Measurements from ENCODE around the gene SRPK2. TPM values are rescaled to one million over a fixed set of nuclear protein-coding genes. Genes with fewer than 3 reads are reported as not detected.

The SRPK2 gene
- polyA plus RNA-seq, 1 experiment = 10.8 TPM

DNA sequence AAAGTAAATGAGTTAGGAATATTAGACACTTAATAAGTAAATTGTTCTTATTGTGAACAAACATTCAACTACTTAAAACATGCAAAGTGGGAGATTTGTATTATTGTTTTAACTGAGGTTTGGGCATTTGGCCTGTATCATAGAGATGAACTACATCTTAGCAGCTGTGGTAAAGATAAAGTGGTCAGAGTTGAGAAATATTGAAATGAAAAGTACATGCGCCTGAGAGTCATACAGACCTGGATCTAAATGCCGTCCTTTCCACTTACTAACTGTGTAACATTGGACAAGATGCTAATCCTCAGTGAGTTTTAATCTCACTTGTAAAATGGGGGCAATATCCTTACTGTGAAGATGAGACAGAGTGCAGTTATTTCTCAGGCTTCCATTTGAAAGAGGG lies 300.3 kb downstream of the SRPK2 start:
- Histone ChIP-seq H3K4me3 (ENCODE audit: low read depth, low read length) (no peak overlapping the region), H3K27me3 (ENCODE audit: control insufficient read depth, insufficient read depth, low read length) (no peaks in the 10 kb centered on the region), H3K36me3 (ENCODE audit: control insufficient read depth, insufficient read depth, low read length) (peaks cover 2% of the 10 kb centered on the region)
- TF ChIP-seq, protein P1, sequence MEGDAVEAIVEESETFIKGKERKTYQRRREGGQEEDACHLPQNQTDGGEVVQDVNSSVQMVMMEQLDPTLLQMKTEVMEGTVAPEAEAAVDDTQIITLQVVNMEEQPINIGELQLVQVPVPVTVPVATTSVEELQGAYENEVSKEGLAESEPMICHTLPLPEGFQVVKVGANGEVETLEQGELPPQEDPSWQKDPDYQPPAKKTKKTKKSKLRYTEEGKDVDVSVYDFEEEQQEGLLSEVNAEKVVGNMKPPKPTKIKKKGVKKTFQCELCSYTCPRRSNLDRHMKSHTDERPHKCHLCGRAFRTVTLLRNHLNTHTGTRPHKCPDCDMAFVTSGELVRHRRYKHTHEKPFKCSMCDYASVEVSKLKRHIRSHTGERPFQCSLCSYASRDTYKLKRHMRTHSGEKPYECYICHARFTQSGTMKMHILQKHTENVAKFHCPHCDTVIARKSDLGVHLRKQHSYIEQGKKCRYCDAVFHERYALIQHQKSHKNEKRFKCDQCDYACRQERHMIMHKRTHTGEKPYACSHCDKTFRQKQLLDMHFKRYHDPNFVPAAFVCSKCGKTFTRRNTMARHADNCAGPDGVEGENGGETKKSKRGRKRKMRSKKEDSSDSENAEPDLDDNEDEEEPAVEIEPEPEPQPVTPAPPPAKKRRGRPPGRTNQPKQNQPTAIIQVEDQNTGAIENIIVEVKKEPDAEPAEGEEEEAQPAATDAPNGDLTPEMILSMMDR (IDR thresholded peaks at IDR 0.05; ENCODE audit: insufficient read depth, low read depth, low read length) = no peak
- CTCF ChIA-PET = no interaction called here
- DNase-seq (ENCODE audit: low read depth) = no peak
- POLR2A ChIA-PET = no interaction called here

DNA sequence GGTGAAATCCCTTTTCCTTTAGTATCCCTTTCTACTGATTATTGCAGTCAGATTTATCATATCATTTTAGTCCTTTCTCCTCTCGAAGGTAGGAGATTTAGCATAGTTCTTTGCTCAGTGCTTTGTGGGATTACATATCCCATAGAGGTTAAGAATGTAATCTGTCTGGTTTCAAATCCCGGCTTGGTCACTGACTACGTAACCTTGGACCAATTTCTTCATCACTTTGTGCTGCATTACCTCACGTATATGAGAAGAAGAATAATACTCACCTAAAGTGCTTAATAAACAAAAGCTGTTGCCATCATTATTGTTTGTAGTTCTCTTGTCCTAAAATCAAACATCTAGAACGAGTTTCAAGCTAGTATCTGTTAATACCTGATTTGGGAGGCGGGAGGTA lies 300.7 kb downstream of the SRPK2 start:
- POLR2A ChIA-PET = no interaction called here
- CTCF ChIA-PET = interaction anchor here (1.1 kb wide), 1 partner anchor 19 kb away, joined by 3 read pairs; no protein-coding TSS in a partner anchor
- peaks cover 4% of the 10 kb centered on the region for H3K36me3 ChIP-seq (ENCODE audit: control insufficient read depth, insufficient read depth, low read length)

DNA sequence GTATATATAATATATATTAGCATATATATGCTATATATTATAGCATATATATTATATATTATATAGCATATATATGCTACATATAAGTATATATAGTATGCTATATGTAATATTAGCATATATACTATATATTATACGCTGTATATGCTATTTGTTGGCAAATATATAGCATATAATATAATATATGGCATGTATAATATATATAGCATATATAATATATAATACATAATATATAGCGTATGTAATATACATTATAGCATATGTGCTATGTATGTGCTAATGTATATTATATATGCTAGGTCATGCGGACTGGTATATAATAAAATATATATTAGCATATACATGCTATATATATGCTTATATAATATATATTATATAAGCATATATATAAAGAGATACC lies 301.9 kb downstream of the SRPK2 start:
- Histone ChIP-seq H3K36me3 (ENCODE audit: control insufficient read depth, insufficient read depth, low read length) (peaks cover 4% of the 10 kb centered on the region; the same call in 1 of the 2 replicates), H3K27me3 (ENCODE audit: control insufficient read depth, insufficient read depth, low read length) (no peaks in the 10 kb centered on the region), H3K4me3 (ENCODE audit: low read depth, low read length) (no peak overlapping the region)
- TF ChIP-seq, protein P1 (IDR thresholded peaks at IDR 0.05; ENCODE audit: insufficient read depth, low read depth, low read length) = no peak
- POLR2A ChIA-PET = no interaction called here
- DNase-seq (ENCODE audit: low read depth) = no peak
- CTCF ChIA-PET = interaction anchor here (1.1 kb wide), 1 partner anchor 18 kb away, joined by 3 read pairs; no protein-coding TSS in a partner anchor

More for the DNA sequence above, 300.7 kb downstream of the SRPK2 start:
- no peaks in the 10 kb centered on the region for H3K27me3 ChIP-seq (ENCODE audit: control insufficient read depth, insufficient read depth, low read length)
- TF ChIP-seq, protein P1 (IDR thresholded peaks at IDR 0.05; ENCODE audit: insufficient read depth, low read depth, low read length) = no peak
- H3K4me3 ChIP-seq (ENCODE audit: low read depth, low read length) = no peak overlapping the region
- DNase-seq (ENCODE audit: low read depth) = no peak

DNA sequence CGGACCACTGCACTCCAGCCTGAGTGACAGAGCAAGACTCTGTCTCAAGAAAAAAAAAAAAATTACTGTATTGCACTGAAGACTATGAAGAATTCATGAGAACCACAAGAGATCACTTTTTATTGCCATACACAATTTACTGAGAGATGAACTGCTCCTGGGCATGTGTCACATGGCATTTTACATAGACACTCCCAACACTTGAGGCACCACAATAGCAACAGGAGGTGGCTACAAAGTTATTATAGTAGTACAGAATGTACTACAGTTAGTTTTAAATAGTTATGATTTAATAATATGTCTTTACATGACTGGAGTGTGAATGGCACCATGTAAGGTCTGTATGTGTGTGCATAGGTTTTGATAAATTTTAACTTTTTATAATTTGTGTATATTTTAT lies 304.1 kb downstream of the SRPK2 start:
- H3K36me3 ChIP-seq (ENCODE audit: control insufficient read depth, insufficient read depth, low read length) = peaks cover 6% of the 10 kb centered on the region; the same call in 1 of the 2 replicates
- TF ChIP-seq, protein P1 (IDR thresholded peaks at IDR 0.05; ENCODE audit: insufficient read depth, low read depth, low read length) = no peak
- CTCF ChIA-PET = no interaction called here
- no peak overlapping the region for H3K4me3 ChIP-seq (ENCODE audit: low read depth, low read length)
- no peaks in the 10 kb centered on the region for H3K27me3 ChIP-seq (ENCODE audit: control insufficient read depth, insufficient read depth, low read length)
- no peak for DNase-seq (ENCODE audit: low read depth)
- POLR2A ChIA-PET = no interaction called here

DNA sequence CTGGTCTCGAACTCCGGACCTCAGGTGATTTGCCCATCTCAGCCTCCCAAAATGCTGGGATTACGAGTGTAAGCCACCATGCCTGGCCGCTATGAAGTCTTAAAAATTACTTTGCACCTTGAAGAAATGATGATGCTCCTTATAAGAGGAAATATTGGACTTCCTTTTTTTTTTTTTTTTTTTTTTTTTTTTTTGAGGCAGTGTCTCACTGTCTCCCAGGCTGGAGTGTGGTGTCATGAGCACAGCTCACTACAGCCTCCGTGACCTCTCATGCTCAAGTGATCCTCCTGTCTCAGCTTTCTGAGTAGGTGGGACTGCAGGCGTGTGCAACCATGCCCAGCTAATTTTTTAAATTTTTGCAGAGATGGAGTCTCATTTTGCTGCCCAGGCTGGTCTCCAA lies 309.4 kb downstream of the SRPK2 start:
- peaks cover 7% of the 10 kb centered on the region for H3K36me3 ChIP-seq (ENCODE audit: control insufficient read depth, insufficient read depth, low read length)
- POLR2A ChIA-PET = no interaction called here
- DNase-seq (ENCODE audit: low read depth) = no peak
- TF ChIP-seq, protein P1 (IDR thresholded peaks at IDR 0.05; ENCODE audit: insufficient read depth, low read depth, low read length) = no peak
- CTCF ChIA-PET = no interaction called here
- H3K27me3 ChIP-seq (ENCODE audit: control insufficient read depth, insufficient read depth, low read length) = no peaks in the 10 kb centered on the region
- no peak overlapping the region for H3K4me3 ChIP-seq (ENCODE audit: low read depth, low read length)
